ENCODE data around the gene CLHC1. TPM values are rescaled to one million over a fixed set of nuclear protein-coding genes. Genes with fewer than 3 reads are reported as not detected.

Gene CLHC1
- total and polyA plus RNA-seq, 2 of the 8 experiments (the other 6 are each of a cell fraction or from before 2014, with no cell fraction given) = 2.6 to 10.8 TPM

GRCh38 chr2:55151733-55152433 lies 80.2 kb downstream of the CLHC1 start:
- H3K36me3 ChIP-seq (ENCODE audit: control insufficient read depth in 2 of 4, insufficient read depth in 4 of 4, low read length in 3 of 4) = no peaks in the 10 kb centered on the region
- peaks cover 0 to 12% (median 0%) of the 10 kb centered on the region in 4 experiments; a peak in 2 of 7 replicates for H3K4me1 ChIP-seq (replicated peaks in 1 of 4; ENCODE audit: control insufficient read depth in 3 of 4, insufficient read depth in 4 of 4, low read length in 3 of 4)
- no peak overlapping the region for H2BK120ac ChIP-seq (replicated peaks; ENCODE audit: low read depth, low read length)
- no peak overlapping the region for H3K56ac ChIP-seq (replicated peaks; ENCODE audit: insufficient read length, low read depth, low read length)
- H4K8ac ChIP-seq (ENCODE audit: extremely low read depth, insufficient read depth, low read length) = no peak overlapping the region
- H3K4me3 ChIP-seq (ENCODE audit: extremely low read depth in 1 of 4, insufficient read depth in 2 of 4, low read depth in 3 of 4, low read length in 4 of 4) = no peak overlapping the region
- no peaks in the 10 kb centered on the region for H3K9me3 ChIP-seq (ENCODE audit: insufficient read depth in 2 of 2, low read depth in 1 of 2, low read length in 1 of 2)
- no peak overlapping the region for H4K91ac ChIP-seq (replicated peaks; ENCODE audit: insufficient read length, low read length)
- H3K27ac ChIP-seq (ENCODE audit: low read depth, low read length) = no peak overlapping the region
- H2AK5ac ChIP-seq (ENCODE audit: low read depth, low read length) = no peak overlapping the region
- H3K79me1 ChIP-seq (ENCODE audit: low read depth, low read length) = no peaks in the 10 kb centered on the region
- H3K14ac ChIP-seq (ENCODE audit: insufficient read length) = no peak overlapping the region
- CTCF ChIA-PET (ENCODE audit: partially characterized antibody) = interaction anchor here (1.1 to 2.5 kb wide), 5 partner anchors 9 to 31 kb away, joined by 3 to 18 read pairs (median 4); no protein-coding TSS in a partner anchor
- DNase-seq (ENCODE audit: low read depth in 1 of 2, low spot score in 2 of 2) = no peak
- H2BK12ac ChIP-seq (ENCODE audit: low read depth, low read length) = no peak overlapping the region
- no peak overlapping the region for H3K23ac ChIP-seq (ENCODE audit: insufficient read length)
- no peaks in the 10 kb centered on the region for H4K20me1 ChIP-seq (replicated peaks in 1 of 2; ENCODE audit: control insufficient read depth in 1 of 2, insufficient read depth in 2 of 2, low read length in 2 of 2)
- no peak overlapping the region for H2AFZ ChIP-seq (ENCODE audit: low read length)
- POLR2A ChIA-PET (ENCODE audit: partially characterized antibody) = interaction anchor here (0.8 to 1.4 kb wide), 2 partner anchors 18 to 103 kb away, joined by 3 to 4 read pairs; no protein-coding TSS in a partner anchor
- no peak overlapping the region for H3K18ac ChIP-seq (ENCODE audit: extremely low read depth, low read length)
- H2BK20ac ChIP-seq (ENCODE audit: low read length) = no peak overlapping the region
- no peak overlapping the region for H3K9ac ChIP-seq (replicated peaks in 1 of 4; ENCODE audit: extremely low read depth in 1 of 4, low read depth in 3 of 4, low read length in 3 of 4)
- no peak overlapping the region for H3K4ac ChIP-seq (replicated peaks; ENCODE audit: insufficient read length, low read depth, low read length)
- no peaks in the 10 kb centered on the region for H3K79me2 ChIP-seq (ENCODE audit: control insufficient read depth in 1 of 2, insufficient read depth in 2 of 2, low read length in 2 of 2)
- H4K5ac ChIP-seq (ENCODE audit: insufficient read length, low read depth, low read length) = no peak overlapping the region
- no peak overlapping the region for H3K4me2 ChIP-seq (ENCODE audit: insufficient read depth in 1 of 2, low read depth in 2 of 2, low read length in 2 of 2)
- no peak overlapping the region for H2BK5ac ChIP-seq (ENCODE audit: low read depth, low read length)
- no peaks in the 10 kb centered on the region for H3K27me3 ChIP-seq (replicated peaks in 1 of 4; ENCODE audit: control insufficient read depth in 3 of 4, extremely low read depth in 1 of 4, insufficient read depth in 3 of 4, low read length in 3 of 4)
- H2BK15ac ChIP-seq (ENCODE audit: low read length) = no peak overlapping the region
- no peak for FAIRE-seq
- no peaks in the 10 kb centered on the region for H3K23me2 ChIP-seq (ENCODE audit: low read depth, low read length)
- no peak for TF ChIP-seq BCL11A (IDR thresholded peaks at IDR 0.05; ENCODE audit: low read depth in 2 of 2, low read length in 2 of 2)
- TF ChIP-seq CBX5 (IDR thresholded peaks at IDR 0.05; ENCODE audit: low read depth, low read length) = no peak
- no peak for TF ChIP-seq SIN3A (conservative IDR thresholded peaks at IDR 0.05 in 1 of 2, IDR thresholded peaks at IDR 0.05 in 1 of 2; ENCODE audit: low read depth in 1 of 2, low read length in 2 of 2)
- no peak for TF ChIP-seq POLR2A (IDR thresholded peaks at IDR 0.05; ENCODE audit: control extremely low read depth in 1 of 2, low read depth in 2 of 2, low read length in 2 of 2)
- no peak for TF ChIP-seq CTCF (IDR thresholded peaks at IDR 0.05; ENCODE audit: control extremely low read depth in 1 of 3, insufficient read depth in 1 of 3, low read depth in 1 of 3, low read length in 3 of 3)
- TF ChIP-seq TBP (IDR thresholded peaks at IDR 0.05; ENCODE audit: low read depth, low read length) = no peak
- no peak for TF ChIP-seq MAX (IDR thresholded peaks at IDR 0.05)
- TF ChIP-seq SP1 (IDR thresholded peaks at IDR 0.05; ENCODE audit: low read depth, low read length) = no peak
- no peak for TF ChIP-seq CEBPB (IDR thresholded peaks at IDR 0.05; ENCODE audit: low read depth, low read length)
- TF ChIP-seq HDAC2 (IDR thresholded peaks at IDR 0.05; ENCODE audit: borderline replicate concordance in 1 of 2, low read depth in 2 of 2, low read length in 2 of 2) = no peak
